PC-3 (cell line): ENCODE results near the gene ZCCHC7.

Experiments used
- CTCF ChIP-seq: fragments of 300-600 bp; sonication (generic); conservative IDR thresholded peaks from 2 replicates; pipeline ENCODE4 v1.5.1; 2017; ENCODE audit warnings: antibody characterized with exemption, low read depth, mild to moderate bottlenecking, low read length
- EZH2 ChIP-seq: fragments of 300-600 bp; sonication (generic); IDR thresholded peaks from one replicate; pipeline ENCODE4 v1.6.1; 2017; ENCODE audit warnings: antibody characterized with exemption, mild to moderate bottlenecking, low read length; ENCODE audit not compliant: unreplicated experiment
- EZH2phosphoT487 ChIP-seq: fragments of 300-600 bp; sonication (generic); IDR thresholded peaks from 2 replicates; pipeline ENCODE4 v1.6.1; 2018; ENCODE audit warnings: mild to moderate bottlenecking, antibody characterized with exemption, low read length, borderline replicate concordance

GRCh38 chr9:37165644-37166043 is 45.3 kb downstream of the ZCCHC7 start:
- TF ChIP-seq CTCF, result no peak
- TF ChIP-seq EZH2, result no peak
- no peak for TF ChIP-seq EZH2phosphoT487
